ENCODE data around the gene UBE2Z.

GRCh38 chr17:48951572-48951971 is 43.4 kb downstream of the UBE2Z start:
- no peak for TF ChIP-seq CTCF (tag by site-specific recombination; IDR thresholded peaks at IDR 0.05)
- no peak for TF ChIP-seq ZNF335 (tag by site-specific recombination; conservative IDR thresholded peaks at IDR 0.05)
- TF ChIP-seq YY1 (tag by site-specific recombination; IDR thresholded peaks at IDR 0.05) = no peak

Measured in HEK293 (cell line).